GM12892 (cell line): ENCODE results near the gene PCDHGA1.

ENCODE experiments used
- POLR2A ChIP-seq: IDR thresholded peaks from 2 replicates; pipeline ENCODE4 v1.6.1; 2011; ENCODE audit warnings: low read depth, low read length, control low read depth
- POLR2AphosphoS5 ChIP-seq: IDR thresholded peaks from 2 replicates; pipeline ENCODE4 v1.6.1; 2011; ENCODE audit warnings: low read depth, low read length, control low read depth
- TAF1 ChIP-seq: IDR thresholded peaks from 2 replicates; pipeline ENCODE4 v1.6.1; 2011; ENCODE audit warnings: low read depth, mild to moderate bottlenecking, control low read depth, low read length, borderline replicate concordance

- TF ChIP-seq POLR2A (no peak), POLR2AphosphoS5 (no peak), TAF1 (no peak)
Observed at GRCh38 chr5:141490271-141490670, 160.0 kb downstream of the PCDHGA1 start.
